T-cell (primary cell): ENCODE results near the gene ACIN1. TPM values are rescaled to one million over a fixed set of nuclear protein-coding genes. Genes with fewer than 3 reads are reported as not detected.

Source experiments
- ATAC-seq, 4 experiments: fragments of 200-7000 bp in 3 of 4; fragments of 150-1000 bp in 1 of 4; cut with Tn5 transposase; replicated peaks in 1 of 4; 1 replicate in 3 of 4; 2 replicates in 1 of 4; pipeline ENCODE4 v1.10.0; 2021; ENCODE audit warnings: moderate library complexity in 3 of 4, mild to moderate bottlenecking in 2 of 4, moderate number of reproducible peaks in 1 of 4
- CTCF ChIA-PET, 2 donors: fragments of 300-600 bp; sonication (Branson Sonifier 250); formaldehyde crosslinking; loops; one replicate each; lab custom pipeline; 2022; ENCODE audit warnings: antibody characterized with exemption in 2 of 2; lab: Charles Lee
- POLR2A ChIA-PET, 2 donors: fragments of 300-600 bp; sonication (Branson Sonifier 250); formaldehyde crosslinking; loops; one replicate each; lab custom pipeline; 2022; ENCODE audit warnings: antibody characterized with exemption in 2 of 2; lab: Charles Lee
- DNase-seq, 35 experiments: peaks; one replicate each; pipeline versions ENCODE4 v3.0.0 to v3.0.0-alpha.2; 2013 to 2023
- H3K27ac ChIP-seq: one replicate; pipeline ENCODE4 v1.5.1; 2013; ENCODE audit warnings: low read length
- H3K27me3 ChIP-seq, 2 experiments: replicated peaks in 1 of 2; 1 replicate in 1 of 2; 2 replicates in 1 of 2; pipeline versions ENCODE4 v1.6.1 to v1.7.0; 2013; ENCODE audit warnings: low read length in 1 of 2, mixed read lengths in 1 of 2; ENCODE audit not compliant: control insufficient read depth in 2 of 2, insufficient read depth in 2 of 2; ENCODE audit errors: extremely low read depth in 1 of 2
- H3K36me3 ChIP-seq, 2 donors: 1 replicate in 1 of 2; 2 replicates in 1 of 2; pipeline versions ENCODE4 v1.6.1 to v1.7.0; 2013; ENCODE audit warnings: low read length in 1 of 2; ENCODE audit not compliant: control insufficient read depth in 2 of 2, insufficient read depth in 1 of 2; ENCODE audit errors: extremely low read depth in 1 of 2
- H3K4me1 ChIP-seq, 2 experiments: 1 replicate in 1 of 2; 2 replicates in 1 of 2; pipeline versions ENCODE4 v1.6.1 to v1.7.0; 2013; ENCODE audit warnings: low read length in 2 of 2, mixed read lengths in 1 of 2; ENCODE audit not compliant: insufficient read depth in 2 of 2, control insufficient read depth in 1 of 2; ENCODE audit errors: extremely low read depth in 1 of 2
- H3K4me3 ChIP-seq, 2 donors: 1 replicate in 1 of 2; 2 replicates in 1 of 2; pipeline versions ENCODE4 v1.5.1 to v1.7.0; 2013; ENCODE audit warnings: mild to moderate bottlenecking in 2 of 2, low read length in 1 of 2, moderate library complexity in 1 of 2; ENCODE audit not compliant: control insufficient read depth in 1 of 2; ENCODE audit errors: extremely low read depth in 1 of 2
- H3K9me3 ChIP-seq: 2 replicates; pipeline ENCODE4 v1.7.0; 2013
- H3K27ac Mint-ChIP-seq, 2 donors: one replicate each; pipeline ENCODE4 v1.8.0; 2020 to 2021; ENCODE audit warnings: mild to moderate bottlenecking in 2 of 2, mixed read lengths in 2 of 2
- H3K27me3 Mint-ChIP-seq, 2 donors: one replicate each; pipeline ENCODE4 v1.8.0; 2021 to 2022; ENCODE audit warnings: mixed read lengths in 2 of 2
- H3K36me3 Mint-ChIP-seq: one replicate; pipeline ENCODE4 v1.8.0; 2021; ENCODE audit warnings: mixed read lengths
- H3K4me1 Mint-ChIP-seq, 3 donors: one replicate each; pipeline ENCODE4 v1.8.0; 2020 to 2022; ENCODE audit warnings: mixed read lengths in 3 of 3, mild to moderate bottlenecking in 1 of 3
- H3K4me3 Mint-ChIP-seq, 3 donors: one replicate each; pipeline ENCODE4 v1.8.0; 2020 to 2022; ENCODE audit warnings: mild to moderate bottlenecking in 3 of 3, mixed read lengths in 3 of 3, moderate library complexity in 3 of 3
- H3K9me3 Mint-ChIP-seq, 3 donors: one replicate each; pipeline ENCODE4 v1.8.0; 2020 to 2022; ENCODE audit warnings: mixed read lengths in 3 of 3
- WGBS: methylation state at CpG from one replicate; pipeline ENCODE4 v1.1.5; 2013; ENCODE audit warnings: missing lambda C conversion rate; ENCODE audit not compliant: insufficient coverage; 5-methylcytosine and 5-hydroxymethylcytosine counted together
- total RNA-seq, 35 experiments: library from RNA in 6 of 35; stranded (reverse) in 6 of 35; fragments of 120-200 nt in 1 of 35; gene quantifications; one replicate each; pipeline versions ENCODE4 v1.2.1 to v1.2.4 and lab custom pipeline; 2013 to 2026

Gene ACIN1
- total RNA-seq, 5 donors from 2014 or later (not counting 1 experiment from before 2014, with no cell fraction given): 277 to 326 (median 290) TPM

DNA sequence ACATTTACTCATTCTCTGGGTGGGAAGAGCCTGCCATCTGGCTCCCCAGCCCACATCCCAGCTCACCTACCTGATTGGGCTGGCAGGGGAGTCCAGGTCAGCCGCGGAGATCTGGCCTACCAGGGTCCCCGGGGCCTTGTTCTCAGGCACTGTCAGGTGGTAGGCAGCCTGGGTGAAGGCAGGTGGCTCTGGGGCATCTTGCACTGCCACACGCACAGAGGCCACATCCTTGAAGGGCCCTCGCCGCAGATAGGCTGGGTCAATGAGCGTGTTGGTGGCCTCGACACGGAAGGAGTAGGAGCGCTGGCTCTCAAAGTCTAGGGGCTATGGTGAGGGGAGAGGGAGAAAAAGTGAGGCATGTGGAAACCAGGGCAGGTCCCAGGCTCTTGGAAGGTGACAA, 41.5 kb downstream of the ACIN1 start:
- H3K9me3 Mint-ChIP-seq: no peaks in the 10 kb centered on the region
- Histone ChIP-seq H3K27me3 (peaks cover 0 to 6% of the 10 kb centered on the region in 2 experiments), H3K4me1 (peaks cover 6 to 20% of the 10 kb centered on the region in 2 experiments), H3K9me3 (no peaks in the 10 kb centered on the region), H3K36me3 (peaks cover 0 to under 1% of the 10 kb centered on the region in 2 donors), H3K27ac (no peak overlapping the region), H3K4me3 (no peak overlapping the region)
- DNase-seq: no peak
- no peak for ATAC-seq
- H3K36me3 Mint-ChIP-seq: no peaks in the 10 kb centered on the region
- ChIA-PET POLR2A (no interaction called here), CTCF (interaction anchor here (0.7 to 3.4 kb wide), 4 partner anchors 46 to 67 kb away, joined by 3 to 26 read pairs (median 4); no protein-coding TSS in a partner anchor)
- peaks cover 14 to 21% (median 17%) of the 10 kb centered on the region in 3 donors for H3K4me1 Mint-ChIP-seq
- no peak overlapping the region for H3K4me3 Mint-ChIP-seq
- 97% methylated on average over 10 of the region's 10 CpGs for WGBS
- H3K27ac Mint-ChIP-seq: no peak overlapping the region
- H3K27me3 Mint-ChIP-seq: no peaks in the 10 kb centered on the region

DNA sequence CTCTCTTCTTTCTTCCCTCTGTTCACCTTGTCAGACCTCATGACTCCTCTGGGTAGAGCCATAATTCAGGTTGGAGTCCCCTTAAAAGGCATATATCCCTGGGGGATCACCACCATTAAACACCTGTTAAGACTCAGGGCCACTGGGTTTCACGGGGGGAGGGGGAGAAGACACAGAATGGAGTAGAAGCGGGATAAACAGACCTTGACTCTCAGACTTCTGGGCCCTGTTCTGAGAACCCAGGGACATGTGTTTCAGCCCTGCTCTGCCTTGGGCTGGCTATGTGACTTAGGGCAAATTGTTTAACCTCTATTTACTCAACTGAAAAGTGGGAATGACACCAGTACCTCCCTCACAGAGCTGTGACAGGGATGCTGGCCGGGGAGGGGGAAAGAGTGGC, 42.3 kb downstream of the ACIN1 start:
- Histone ChIP-seq H3K27ac (no peak overlapping the region), H3K36me3 (no peaks in the 10 kb centered on the region), H3K27me3 (peaks cover 0 to 6% of the 10 kb centered on the region in 2 experiments), H3K4me3 (no peak overlapping the region), H3K4me1 (peaks cover 6 to 14% of the 10 kb centered on the region in 2 experiments), H3K9me3 (no peaks in the 10 kb centered on the region)
- Mint-ChIP-seq H3K27me3 (no peaks in the 10 kb centered on the region), H3K9me3 (no peaks in the 10 kb centered on the region), H3K27ac (no peak overlapping the region), H3K4me3 (no peak overlapping the region), H3K4me1 (peaks cover 10 to 15% (median 12%) of the 10 kb centered on the region in 3 donors), H3K36me3 (no peaks in the 10 kb centered on the region)
- DNase-seq (no peak), ATAC-seq (no peak)
- CTCF ChIA-PET: interaction anchor here (1.9 to 3.4 kb wide), 2 partner anchors 66 to 67 kb away, joined by 5 to 26 read pairs; no protein-coding TSS in a partner anchor
- WGBS: 83% methylated on average over 1 of the region's 3 CpGs
- POLR2A ChIA-PET: no interaction called here

DNA sequence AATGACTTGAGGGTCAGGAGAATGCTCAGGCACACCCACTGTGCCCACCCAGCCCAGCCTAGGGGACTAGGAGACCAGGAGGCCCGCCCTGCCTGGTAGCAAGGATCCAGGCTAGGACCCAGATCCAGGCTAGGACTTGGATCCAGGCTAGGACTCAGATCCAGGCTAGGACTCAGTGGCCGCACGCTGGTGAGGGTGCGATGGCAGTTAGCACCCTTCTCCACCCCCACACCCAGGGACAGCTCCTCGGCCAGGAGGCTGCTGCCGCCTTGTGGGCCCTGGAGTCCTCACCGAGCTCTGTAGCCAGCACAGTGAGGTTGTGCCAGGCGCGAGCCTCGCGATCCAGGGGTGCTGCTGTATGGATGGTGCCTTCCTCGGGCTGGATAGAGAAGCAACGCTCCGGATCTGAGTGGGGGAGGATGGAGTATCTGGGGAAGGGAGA, 42.7 kb downstream of the ACIN1 start:
- DNase-seq (no peak), ATAC-seq (no peak)
- Mint-ChIP-seq H3K36me3 (no peaks in the 10 kb centered on the region), H3K27ac (no peak overlapping the region), H3K4me3 (no peak overlapping the region), H3K4me1 (peaks cover 10 to 15% (median 12%) of the 10 kb centered on the region in 3 donors), H3K27me3 (peaks cover 0 to 3% of the 10 kb centered on the region in 2 donors), H3K9me3 (no peaks in the 10 kb centered on the region)
- Histone ChIP-seq H3K27ac (no peak overlapping the region), H3K36me3 (no peaks in the 10 kb centered on the region), H3K4me1 (peaks cover 6 to 13% of the 10 kb centered on the region in 2 experiments), H3K9me3 (no peaks in the 10 kb centered on the region), H3K27me3 (peaks cover 0 to 6% of the 10 kb centered on the region in 2 experiments), H3K4me3 (no peak overlapping the region)
- ChIA-PET CTCF (interaction anchor here in 1 of 2 donors (0.5 to 3.4 kb wide), 2 partner anchors 65 to 121 kb away, joined by 3 to 26 read pairs; no protein-coding TSS in a partner anchor), POLR2A (no interaction called here)
- 100% methylated on average over 4 of the region's 14 CpGs for WGBS

DNA sequence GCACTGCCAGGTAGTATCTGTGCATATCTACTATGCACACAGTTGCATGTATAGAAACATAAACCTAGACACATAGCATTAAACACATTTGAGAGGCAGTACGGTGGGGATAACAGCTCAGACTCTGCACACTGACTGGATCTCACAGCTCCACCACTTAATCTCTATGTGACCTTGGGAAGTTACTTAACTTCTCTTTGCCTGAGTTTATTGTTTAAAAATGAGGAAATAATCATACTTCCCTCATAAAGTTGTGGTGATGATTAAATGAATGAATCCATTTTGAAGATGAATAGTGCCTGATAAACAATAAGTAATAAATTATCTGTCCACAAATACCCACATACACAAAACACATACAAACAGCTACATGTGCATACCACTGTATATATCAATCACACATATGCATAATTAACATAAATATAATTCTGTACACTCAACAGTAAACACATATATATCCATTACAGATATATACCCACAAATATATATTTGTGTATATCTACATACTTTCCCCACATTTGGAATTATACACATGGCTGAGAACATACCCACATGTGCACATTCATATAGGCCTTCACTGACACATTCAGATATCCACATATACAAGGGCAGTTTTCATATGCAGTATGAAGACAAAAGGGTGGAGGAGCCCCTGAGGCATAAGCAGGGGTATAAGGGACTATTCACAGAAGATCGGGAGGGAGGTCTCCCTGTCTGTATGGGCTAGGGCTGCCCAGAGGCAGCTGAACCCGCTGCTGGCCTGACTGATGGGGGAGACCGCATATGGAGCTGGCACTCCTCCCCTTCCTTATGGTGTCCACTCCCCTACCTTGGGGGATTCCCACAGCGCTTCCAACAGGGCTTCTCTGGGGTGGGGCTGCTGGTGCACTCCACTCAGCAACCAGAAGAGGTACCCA, 43.5 kb downstream of the ACIN1 start:
- Histone ChIP-seq H3K4me3 (no peak overlapping the region), H3K36me3 (no peaks in the 10 kb centered on the region), H3K27me3 (no peaks in the 10 kb centered on the region), H3K9me3 (no peaks in the 10 kb centered on the region), H3K27ac (no peak overlapping the region), H3K4me1 (peaks cover under 1 to 5% of the 10 kb centered on the region in 2 experiments)
- WGBS: no CpG with 5 or more reads among the region's 5 CpGs
- CTCF ChIA-PET: interaction anchor here in 1 of 2 donors (0.5 to 1.2 kb wide), 4 partner anchors 10 to 120 kb away, joined by 3 to 4 read pairs (median 3); no protein-coding TSS in a partner anchor
- Mint-ChIP-seq H3K27me3 (peaks cover 0 to 3% of the 10 kb centered on the region in 2 donors), H3K27ac (no peak overlapping the region), H3K4me1 (peaks cover 4 to 7% (median 5%) of the 10 kb centered on the region in 3 donors), H3K9me3 (no peaks in the 10 kb centered on the region), H3K36me3 (no peaks in the 10 kb centered on the region), H3K4me3 (no peak overlapping the region)
- ATAC-seq (no peak), DNase-seq (no peak)
- POLR2A ChIA-PET: no interaction called here

DNA sequence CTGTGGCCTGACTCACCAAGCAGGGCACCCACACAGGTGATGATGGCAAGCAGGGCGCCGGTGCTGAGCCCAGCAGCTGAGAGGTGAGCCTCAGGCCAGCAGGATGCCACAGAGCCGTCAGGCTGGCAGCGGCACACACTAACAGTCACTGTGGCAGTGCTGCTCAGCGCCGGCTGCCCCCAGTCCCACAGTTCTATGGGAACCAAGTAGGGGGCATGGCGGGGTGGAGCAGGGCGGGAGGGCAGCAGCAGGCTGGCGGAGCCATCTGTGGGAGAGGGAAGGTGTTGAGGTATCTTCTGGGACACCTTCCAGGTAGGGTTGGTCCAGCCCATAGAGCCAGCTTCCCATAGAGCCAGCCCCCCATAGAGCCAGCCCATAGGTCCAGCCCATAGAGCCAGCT, 45.9 kb downstream of the ACIN1 start:
- no peaks in the 10 kb centered on the region for H3K4me1 Mint-ChIP-seq
- Histone ChIP-seq H3K4me3 (no peak overlapping the region), H3K27ac (no peak overlapping the region), H3K36me3 (no peaks in the 10 kb centered on the region), H3K27me3 (peaks cover 0 to 5% of the 10 kb centered on the region in 2 experiments), H3K4me1 (no peaks in the 10 kb centered on the region), H3K9me3 (no peaks in the 10 kb centered on the region)
- H3K27ac Mint-ChIP-seq: no peak overlapping the region
- DNase-seq (no peak), ATAC-seq (no peak)
- WGBS: 96% methylated on average over 7 of the region's 9 CpGs
- H3K9me3 Mint-ChIP-seq: no peaks in the 10 kb centered on the region
- H3K4me3 Mint-ChIP-seq: no peak overlapping the region
- H3K36me3 Mint-ChIP-seq: no peaks in the 10 kb centered on the region
- ChIA-PET POLR2A (no interaction called here), CTCF (interaction anchor here in 1 of 2 donors (1.1 kb wide), 1 partner anchor 25 kb away, joined by 5 read pairs; no protein-coding TSS in a partner anchor)
- H3K27me3 Mint-ChIP-seq: peaks cover 0 to 3% of the 10 kb centered on the region in 2 donors
